Measurements from ENCODE around the gene RAB26. TPM values are rescaled to one million over a fixed set of nuclear protein-coding genes. Genes with fewer than 3 reads are reported as not detected.

RAB26 gene
- total and polyA plus RNA-seq, 2 of the 13 experiments (the other 11 are each of a cell fraction or from before 2014, with no cell fraction given) = 0.86 to 3.6 TPM

- TF ChIP-seq HOMEZ (CRISPR knock-in tag; IDR thresholded peaks at IDR 0.05; ENCODE audit: low read depth) (0 out of 2 replicates have a peak, but pooled peaks have one; percentile 33), TIGD3 (CRISPR knock-in tag; IDR thresholded peaks at IDR 0.05; ENCODE audit: borderline replicate concordance) (no peak), SRSF1 (optimal IDR thresholded peaks at IDR 0.05; ENCODE audit: low read depth, low read length) (no peak), AGO1 (IDR thresholded peaks at IDR 0.05; ENCODE audit: low read depth, low read length, poor library complexity, severe bottlenecking) (peak; percentile 67), ZFAT (CRISPR knock-in tag; conservative IDR thresholded peaks at IDR 0.05) (no peak), EHMT2 (IDR thresholded peaks at IDR 0.05; ENCODE audit: borderline replicate concordance, low read depth, low read length) (no peak), SKIL (CRISPR knock-in tag; IDR thresholded peaks at IDR 0.05; ENCODE audit: borderline replicate concordance) (peak; percentile 98), BRD4 (CRISPR knock-in tag; IDR thresholded peaks at IDR 0.05) (peak; percentile 78; the same call in 1 of the 2 replicates), CBX1 (IDR thresholded peaks at IDR 0.05; ENCODE audit: low read depth) (no peak), NFKB2 (CRISPR knock-in tag; IDR thresholded peaks at IDR 0.05; ENCODE audit: borderline replicate concordance) (peak; percentile 28; the same call in 1 of the 2 replicates), REL (CRISPR knock-in tag; conservative IDR thresholded peaks at IDR 0.05) (no peak), PBX3 (CRISPR knock-in tag; IDR thresholded peaks at IDR 0.05; ENCODE audit: borderline replicate concordance) (no peak), POLR2G (IDR thresholded peaks at IDR 0.05; ENCODE audit: low read depth, low read length) (peak; percentile 66), ZNF251 (CRISPR knock-in tag; IDR thresholded peaks at IDR 0.05) (no peak), ZNF616 (CRISPR knock-in tag; IDR thresholded peaks at IDR 0.05; ENCODE audit: low read depth) (no peak), ZNF121 (CRISPR knock-in tag; IDR thresholded peaks at IDR 0.05) (no peak), KDM5B (CRISPR knock-in tag; IDR thresholded peaks at IDR 0.05; ENCODE audit: borderline replicate concordance) (peak; percentile 73; the same call in 1 of the 2 replicates), HOXA5 (CRISPR knock-in tag; IDR thresholded peaks at IDR 0.05) (no peak), HNRNPH1 (optimal IDR thresholded peaks at IDR 0.05; ENCODE audit: low read depth, low read length) (no peak), ZNF572 (CRISPR knock-in tag; IDR thresholded peaks at IDR 0.05) (no peak), ZNF710 (CRISPR knock-in tag; IDR thresholded peaks at IDR 0.05; ENCODE audit: borderline replicate concordance) (peak; percentile 62; the same call in 1 of the 2 replicates)
Measured at GRCh38 chr16:2157480-2158261, 9.2 kb downstream of the RAB26 start (continued).
